ENCODE results near the gene SEMA6B.

The SEMA6B gene

GRCh38 chr19:4586691-4587090 is 27.2 kb upstream of the SEMA6B start:
- DNase-seq: no peak

- no peak for DNase-seq
Measured at GRCh38 chr19:4586245-4586644, 26.8 kb upstream of the SEMA6B start.

GRCh38 chr19:4585556-4585955 is 26.1 kb upstream of the SEMA6B start:
- no peak for DNase-seq

- no peak for DNase-seq
Measured at GRCh38 chr19:4584670-4585460, 25.4 kb upstream of the SEMA6B start.

- no peak for DNase-seq
Measured at GRCh38 chr19:4583961-4584669, 24.6 kb upstream of the SEMA6B start.

- no peak for DNase-seq
Measured at GRCh38 chr19:4582980-4583842, 23.7 kb upstream of the SEMA6B start.

- DNase-seq: no peak
Measured at GRCh38 chr19:4581666-4582553, 22.4 kb upstream of the SEMA6B start.

- DNase-seq: no peak
Measured at GRCh38 chr19:4580961-4581665, 21.6 kb upstream of the SEMA6B start.

- DNase-seq: no peak
Measured at GRCh38 chr19:4580021-4580901, 20.8 kb upstream of the SEMA6B start.

- no peak for DNase-seq
Measured at GRCh38 chr19:4579389-4579788, 19.9 kb upstream of the SEMA6B start.

- DNase-seq: no peak
Measured at GRCh38 chr19:4578552-4579248, 19.2 kb upstream of the SEMA6B start.

GRCh38 chr19:4577020-4577782 is 17.7 kb upstream of the SEMA6B start:
- no peak for DNase-seq

- peak; percentile 54 to 64 for DNase-seq
Measured at GRCh38 chr19:4576016-4576933, 16.8 kb upstream of the SEMA6B start.

- DNase-seq: peak in 1 of 2 donors; percentile 22
Measured at GRCh38 chr19:4575267-4576015, 16.0 kb upstream of the SEMA6B start.

- no peak for DNase-seq
Measured at GRCh38 chr19:4573682-4574081, 14.2 kb upstream of the SEMA6B start.

GRCh38 chr19:4571305-4571917 is 11.9 kb upstream of the SEMA6B start:
- DNase-seq: no peak

- DNase-seq: no peak
Measured at GRCh38 chr19:4570916-4571304, 11.4 kb upstream of the SEMA6B start.

Measured in CD4-positive, alpha-beta T cell treated with Interleukin-1 beta for 1 hour (primary cell).